Measurements from ENCODE around the gene PTPRD.
A peak's percentile ranks its signal among the peaks of the same experiment; 100 is the strongest.

The PTPRD gene

DNA sequence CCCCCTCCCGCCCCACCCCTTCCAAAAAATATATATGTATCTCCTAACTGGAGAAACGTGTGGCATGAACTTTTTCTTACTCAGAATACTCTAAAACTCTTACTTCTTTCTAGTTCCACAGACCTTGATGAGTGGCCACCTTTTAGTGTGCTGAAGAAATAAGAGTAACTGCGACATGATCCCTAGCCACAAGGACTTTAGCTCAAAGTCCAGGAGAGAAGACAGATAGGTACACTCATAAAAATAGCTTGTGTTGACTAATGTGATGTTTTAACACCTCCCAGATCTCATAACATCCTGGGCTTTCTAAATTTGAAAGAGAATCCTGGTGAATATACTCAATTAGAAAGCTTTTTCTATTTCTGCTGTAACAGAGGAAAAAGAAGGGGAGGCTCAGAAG lies 1808.2 kb downstream of the PTPRD start:
- DNase-seq: no peak

GRCh38 chr9:8802242-8802641 lies 1810.6 kb downstream of the PTPRD start:
- no peak for DNase-seq

DNA sequence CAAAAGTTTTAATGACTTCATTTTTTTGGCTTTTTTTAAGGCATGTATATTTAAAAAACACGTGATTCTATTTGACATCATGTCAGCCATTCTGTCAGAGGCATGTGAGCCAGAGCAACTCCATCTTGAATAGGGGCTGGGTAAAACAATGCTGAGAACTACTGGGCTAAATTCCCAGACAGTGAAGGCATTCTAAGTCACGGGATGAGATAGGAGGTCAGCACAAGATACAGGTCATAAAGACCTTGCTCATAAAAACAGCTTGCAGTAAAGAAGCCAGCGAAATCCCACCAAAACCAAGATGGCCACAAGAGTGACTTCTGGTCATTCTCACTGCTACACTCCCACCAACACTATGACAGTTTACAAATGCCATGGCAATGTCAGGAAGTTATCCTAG lies 1812.6 kb downstream of the PTPRD start:
- no peak for DNase-seq

DNA sequence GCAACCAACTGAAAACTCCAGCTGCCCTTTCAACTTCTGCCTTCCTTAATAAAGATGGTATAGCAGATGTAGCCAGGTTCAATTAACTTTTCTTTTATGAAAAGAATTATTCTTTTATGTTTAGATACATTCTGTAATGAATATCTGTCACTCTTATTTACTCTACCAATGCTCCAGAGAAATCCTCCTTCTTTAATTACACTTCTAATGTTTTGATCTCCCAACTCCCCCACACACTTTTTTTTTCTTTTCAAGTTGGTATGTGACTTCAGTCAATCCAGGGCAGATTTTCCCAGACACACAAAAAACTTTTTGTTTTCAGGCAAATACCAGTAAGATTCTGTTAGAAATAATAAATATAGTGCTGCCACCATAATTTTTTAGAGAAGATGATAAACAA lies 1813.2 kb downstream of the PTPRD start:
- DNase-seq: no peak

DNA sequence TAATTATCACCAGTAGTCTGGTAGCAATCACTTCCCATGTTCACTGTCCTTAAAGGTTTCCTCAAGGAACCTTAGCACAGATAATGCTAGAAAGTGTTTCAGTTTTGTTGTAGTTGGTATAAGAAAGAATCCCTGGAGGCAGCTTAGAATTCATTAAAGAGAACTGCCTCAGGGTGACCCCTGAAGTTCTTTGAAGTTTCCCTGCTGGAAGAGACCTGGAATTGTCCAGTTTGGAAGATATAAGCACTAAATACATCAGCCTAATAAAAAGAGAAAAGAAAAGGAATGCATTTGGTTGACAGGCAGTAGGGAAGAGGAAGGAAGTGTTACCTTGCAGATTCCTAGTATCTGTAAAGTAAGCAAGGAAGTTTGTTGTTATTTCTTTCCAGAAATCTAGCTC lies 1813.6 kb downstream of the PTPRD start:
- DNase-seq: no peak

- DNase-seq: no peak
Measured at GRCh38 chr9:8784838-8785237, 1828.0 kb downstream of the PTPRD start.

GRCh38 chr9:8783941-8784340 lies 1828.9 kb downstream of the PTPRD start:
- DNase-seq: no peak

DNA sequence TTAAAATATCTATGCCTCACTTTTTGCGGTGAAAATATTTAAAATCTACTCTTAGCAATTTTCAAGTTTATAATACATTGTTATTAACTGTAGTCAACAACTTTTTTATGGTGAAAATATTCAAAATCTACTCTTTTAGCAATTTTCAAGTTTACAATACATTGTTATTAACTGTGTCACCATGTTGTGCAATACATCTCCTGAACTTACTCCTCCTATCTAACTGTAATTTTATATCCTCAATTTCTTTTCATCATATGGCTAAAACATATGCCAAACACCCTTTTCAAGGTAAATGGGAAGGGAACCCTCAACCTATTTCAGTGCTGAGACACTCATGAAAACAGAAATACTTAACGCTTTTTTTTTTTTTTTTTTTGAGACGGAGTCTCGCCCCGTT lies 1830.6 kb downstream of the PTPRD start:
- no peak for DNase-seq

DNA sequence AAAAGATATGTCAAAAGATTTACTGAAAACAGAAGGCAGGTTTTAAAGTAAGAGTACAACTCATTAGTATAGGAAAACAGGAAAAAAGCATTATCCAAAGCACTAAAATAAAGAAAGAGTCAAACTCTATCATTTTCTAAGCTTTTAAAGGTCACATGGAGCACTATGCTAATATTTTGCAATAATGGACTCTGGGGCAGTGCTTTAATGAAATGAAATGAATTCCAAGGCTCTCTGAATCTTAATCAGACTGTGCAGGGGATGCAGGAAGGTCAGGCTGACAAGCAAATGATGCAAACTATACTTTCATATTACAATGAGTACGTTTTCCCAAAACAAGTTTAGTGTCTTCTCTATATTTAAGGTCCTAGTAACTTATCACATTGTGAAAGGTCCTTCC lies 1831.3 kb downstream of the PTPRD start:
- DNase-seq: no peak

GRCh38 chr9:8780386-8780785 lies 1832.4 kb downstream of the PTPRD start:
- DNase-seq: no peak

DNA sequence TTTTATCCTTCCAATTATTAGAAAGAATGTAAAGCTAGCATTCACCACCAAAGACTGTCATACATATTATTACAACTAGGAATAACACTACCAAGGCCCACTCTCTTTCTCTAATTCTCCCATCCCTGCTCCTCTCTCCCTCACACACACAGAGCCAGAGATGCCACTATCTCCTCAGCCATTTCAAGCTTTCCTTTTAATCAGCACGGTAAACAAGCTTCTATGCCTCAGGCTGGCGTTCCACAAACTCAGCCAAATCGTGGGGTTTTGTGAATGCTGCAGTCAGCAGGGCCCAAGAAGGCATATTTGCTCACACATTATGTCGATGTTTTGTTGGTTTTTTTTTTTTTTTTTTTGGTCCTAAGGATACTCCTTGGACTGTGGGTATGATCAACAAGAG lies 1833.3 kb downstream of the PTPRD start:
- no peak for DNase-seq

- no peak for DNase-seq
Measured at GRCh38 chr9:8778356-8778755, 1834.4 kb downstream of the PTPRD start.

DNA sequence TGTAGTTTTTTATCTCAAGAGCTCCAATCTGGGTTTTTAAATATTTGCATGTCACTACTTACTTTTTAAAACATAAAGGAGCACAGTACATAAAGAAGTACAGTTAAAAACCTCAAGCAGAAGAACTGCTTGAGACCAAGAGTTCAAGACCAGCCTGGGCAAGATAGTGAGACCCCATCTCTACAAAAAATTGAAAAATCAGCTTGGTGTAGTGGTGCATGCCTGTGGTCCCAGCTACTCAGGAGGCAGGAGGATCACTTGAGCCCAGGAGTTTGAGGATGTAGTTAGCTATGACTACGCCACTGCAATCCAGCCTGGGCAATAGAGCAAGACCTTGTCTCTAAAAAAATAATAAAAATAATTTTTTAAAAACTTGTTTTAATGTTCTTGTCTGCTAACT lies 1840.5 kb downstream of the PTPRD start:
- no peak for DNase-seq

DNA sequence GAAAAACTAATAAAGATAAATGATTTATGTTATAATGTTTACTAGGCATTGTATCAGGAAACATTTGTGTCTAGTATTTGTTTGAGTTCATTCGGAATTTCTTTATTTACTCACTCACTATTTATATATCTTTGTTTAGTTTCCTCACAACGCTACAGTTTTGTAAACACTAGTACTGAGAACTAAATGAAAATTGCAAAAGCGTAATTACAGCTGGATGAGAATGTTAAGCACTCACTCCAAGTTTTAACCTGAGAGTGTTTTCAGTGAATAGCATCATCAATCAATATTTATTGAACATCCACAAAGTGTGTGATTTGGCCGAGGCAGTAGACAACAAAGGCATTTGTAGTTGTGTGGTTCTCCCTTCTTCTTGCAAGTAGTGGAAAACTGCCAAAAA lies 1843.6 kb downstream of the PTPRD start:
- DNase-seq: no peak

DNA sequence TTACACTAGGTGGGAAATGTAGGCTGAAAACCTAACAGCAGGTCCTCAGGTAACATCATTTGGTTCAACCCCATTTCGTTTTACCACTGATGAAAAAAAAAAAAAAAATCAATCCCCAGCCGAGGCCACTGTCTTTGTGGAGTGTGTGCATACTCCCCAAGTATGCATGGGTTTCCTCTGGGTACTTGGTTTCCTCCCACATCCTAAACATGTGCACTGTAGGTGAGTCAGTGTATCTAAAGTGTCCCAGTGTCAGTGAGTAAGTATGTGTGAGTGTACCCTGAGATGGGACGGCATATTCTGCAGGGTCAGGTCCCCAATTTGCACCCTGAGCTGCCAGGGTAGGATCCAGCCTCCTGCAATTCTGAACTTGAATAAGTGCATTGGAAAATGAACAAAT lies 1846.7 kb downstream of the PTPRD start:
- DNase-seq: no peak

DNA sequence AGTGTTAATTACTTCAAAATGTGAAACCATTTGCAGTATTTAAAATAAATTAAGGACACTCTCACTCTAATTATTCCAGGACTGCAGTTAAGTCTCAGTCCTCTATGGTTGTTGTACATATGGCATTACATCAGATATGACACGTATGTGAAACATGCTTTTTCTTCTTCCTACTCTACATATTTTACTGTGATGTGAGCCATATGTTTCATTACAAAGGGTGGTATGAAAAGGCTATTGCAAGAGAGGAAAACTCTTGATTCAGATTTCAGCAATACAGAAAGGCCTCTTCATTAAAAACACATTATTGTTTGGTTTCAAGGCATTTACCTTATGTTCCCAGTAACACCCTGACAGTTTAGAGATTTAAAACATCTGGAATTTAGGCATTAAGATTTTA lies 1848.8 kb downstream of the PTPRD start:
- DNase-seq: no peak

GRCh38 chr9:8762479-8763085 lies 1850.2 kb downstream of the PTPRD start:
- DNase-seq: no peak

DNA sequence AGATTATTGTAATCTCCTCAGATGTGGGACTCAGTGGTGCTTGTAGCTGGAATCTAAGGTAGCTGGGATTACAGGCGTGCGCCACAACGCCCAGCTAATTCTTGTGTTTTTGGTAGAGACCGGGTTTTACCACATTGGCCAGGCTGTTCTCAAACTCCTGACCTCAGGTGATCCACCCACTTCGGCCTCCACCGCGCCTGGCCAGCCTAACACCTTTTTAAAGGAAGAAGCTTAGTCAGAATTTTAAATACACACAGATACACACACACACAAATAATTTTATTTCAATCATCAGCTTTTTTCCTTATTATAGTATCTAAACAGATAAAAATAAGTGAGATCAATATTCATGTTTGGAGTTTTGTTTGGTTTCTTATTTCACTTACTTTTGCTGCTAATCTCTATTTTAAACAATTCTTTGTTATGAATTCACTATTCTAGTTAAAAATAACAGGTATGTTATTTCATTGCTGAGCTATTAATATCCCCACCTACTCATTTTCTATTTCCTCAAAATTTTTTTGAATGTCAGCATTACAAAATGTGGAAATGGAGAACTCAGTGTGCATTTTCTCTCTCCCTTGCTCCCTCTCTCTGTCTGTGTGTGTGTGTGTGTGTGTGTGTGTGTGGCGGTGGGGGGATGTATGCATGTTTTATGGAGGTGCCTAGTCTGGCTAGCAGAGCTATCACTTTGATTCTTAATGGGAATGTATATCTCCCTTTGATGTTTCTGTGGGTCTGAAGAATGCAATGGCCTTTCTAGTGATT lies 1852.6 kb downstream of the PTPRD start:
- no peak for DNase-seq

DNA sequence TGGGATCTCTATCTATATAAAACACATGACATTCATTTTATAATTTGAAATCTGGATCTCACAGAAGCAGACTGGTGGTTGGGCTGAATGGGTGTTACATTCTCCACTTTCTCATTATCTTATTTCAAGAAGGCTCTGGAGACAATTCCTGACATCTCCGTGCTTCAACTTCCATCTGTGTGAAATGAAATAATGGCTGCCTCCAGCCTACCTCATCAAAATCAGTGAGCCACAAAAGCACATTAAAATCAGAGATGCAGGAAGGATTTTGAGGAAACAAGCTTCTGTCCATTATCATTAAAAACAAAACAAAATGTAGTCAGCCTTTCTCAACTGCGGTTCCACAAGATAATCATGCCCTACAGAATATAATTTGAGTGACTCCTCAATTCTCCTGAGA lies 1854.9 kb downstream of the PTPRD start:
- DNase-seq: no peak

- peak; percentile 60 for DNase-seq
Measured at GRCh38 chr9:8754751-8755150, 1858.1 kb downstream of the PTPRD start.

- DNase-seq: no peak
Measured at GRCh38 chr9:8751406-8751930, 1861.3 kb downstream of the PTPRD start.

DNA sequence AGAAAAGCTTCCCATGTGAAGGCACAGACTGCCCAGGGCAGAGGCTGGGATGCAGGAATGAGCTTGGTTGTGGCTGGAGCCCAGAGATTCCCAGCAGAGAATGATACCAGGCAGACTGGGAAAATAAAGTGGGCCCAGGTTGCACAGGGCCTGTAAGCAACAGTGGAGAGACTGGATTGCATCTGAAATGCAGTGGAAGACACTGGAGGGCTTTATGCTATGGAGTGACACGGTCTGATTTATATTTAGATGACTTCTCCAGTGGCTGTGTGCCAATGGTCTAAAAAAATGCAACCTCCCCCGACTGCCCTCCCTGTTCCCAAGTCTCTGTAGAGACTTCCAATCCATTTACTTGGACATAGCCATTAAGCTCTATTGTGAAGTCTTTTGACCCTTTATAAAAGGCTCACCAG lies 1862.2 kb downstream of the PTPRD start:
- DNase-seq: no peak

DNA sequence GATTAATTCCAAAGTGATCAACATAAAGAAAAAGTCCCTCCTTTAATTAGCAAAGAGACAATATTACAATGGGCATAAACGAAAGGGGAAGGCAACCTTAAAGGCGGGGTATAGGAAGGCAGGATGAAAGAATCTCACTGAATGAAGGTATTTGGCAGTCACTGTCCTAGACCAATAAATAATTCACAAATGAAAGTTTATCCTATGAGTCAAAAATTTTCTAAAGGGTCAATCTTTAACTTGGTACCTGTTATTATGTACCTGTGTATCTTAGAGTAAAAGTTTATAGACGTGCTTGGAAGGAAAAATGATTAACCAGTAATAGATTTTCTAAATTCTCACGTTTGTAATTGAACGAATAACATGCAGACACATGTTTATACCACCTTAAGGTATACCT lies 1867.5 kb downstream of the PTPRD start:
- DNase-seq: no peak

- DNase-seq: no peak
Measured at GRCh38 chr9:8738945-8739344, 1873.9 kb downstream of the PTPRD start.

- DNase-seq: no peak
Measured at GRCh38 chr9:8736805-8737204, 1876.0 kb downstream of the PTPRD start.
